PC-3 (cell line): ENCODE measurements around the gene GRIP2. TPM values are rescaled to one million over a fixed set of nuclear protein-coding genes. Genes with fewer than 3 reads are reported as not detected.

Source experiments
- ATAC-seq: fragments of 200-7000 bp; cut with Tn5 transposase; 2 replicates; pipeline ENCODE4 v1.9.1; 2020; ENCODE audit warnings: mild to moderate bottlenecking, moderate library complexity
- BruUV-seq: library from RNA; stranded (reverse); fragments of 400-500 nt; replicated peaks from 2 replicates; lab custom pipeline; 2021; lab: Mats Ljungman, UMichigan
- CTCF ChIA-PET: fragments of 300-600 bp; sonication (Branson Sonifier 250); formaldehyde crosslinking; loops from one replicate; lab custom pipeline; 2022; ENCODE audit warnings: antibody characterized with exemption; lab: Charles Lee
- POLR2A ChIA-PET: fragments of 300-600 bp; sonication (Branson Sonifier 250); formaldehyde crosslinking; loops from one replicate; lab custom pipeline; 2022; ENCODE audit warnings: antibody characterized with exemption; ENCODE audit not compliant: unreplicated experiment; lab: Charles Lee
- DNase-seq: peaks from one replicate; pipeline ENCODE4 v3.0.0-alpha.2; 2015
- H2AFZ ChIP-seq: fragments of 300-600 bp; sonication (generic); 2 replicates; pipeline ENCODE4 v1.6.0; 2016; ENCODE audit warnings: antibody characterized with exemption, low read length
- H3F3A ChIP-seq: fragments of 300-600 bp; sonication (generic); one replicate; pipeline ENCODE4 v1.6.0; 2017; ENCODE audit warnings: antibody characterized with exemption, low read length, control low read depth, mild to moderate bottlenecking; ENCODE audit not compliant: unreplicated experiment
- H3K27ac ChIP-seq: fragments of 300-600 bp; sonication (generic); 2 replicates; pipeline ENCODE4 v1.5.1; 2016; ENCODE audit warnings: mild to moderate bottlenecking, low read length
- H3K27me3 ChIP-seq: fragments of 300-600 bp; sonication (generic); 2 replicates; pipeline ENCODE4 v1.6.1; 2016; ENCODE audit warnings: low read length, mixed read lengths
- H3K36me3 ChIP-seq: fragments of 300-600 bp; sonication (generic); 2 replicates; pipeline ENCODE4 v1.6.1; 2016; ENCODE audit warnings: low read depth, mixed run types, low read length, mixed read lengths
- H3K4me1 ChIP-seq: fragments of 300-600 bp; sonication (generic); 2 replicates; pipeline ENCODE4 v1.5.1; 2016; ENCODE audit warnings: low read length; ENCODE audit not compliant: insufficient read depth
- H3K4me2 ChIP-seq: fragments of 300-600 bp; sonication (generic); 2 replicates; pipeline ENCODE4 v1.6.0; 2016; ENCODE audit warnings: low read length
- H3K4me3 ChIP-seq: fragments of 300-600 bp; sonication (generic); 2 replicates; pipeline ENCODE4 v1.5.1; 2016; ENCODE audit warnings: mild to moderate bottlenecking, low read length, mixed read lengths
- H3K79me2 ChIP-seq: fragments of 300-600 bp; sonication (generic); 2 replicates; pipeline ENCODE4 v1.6.1; 2017; ENCODE audit warnings: low read length, mixed read lengths
- H3K9ac ChIP-seq: fragments of 300-600 bp; sonication (generic); 2 replicates; pipeline ENCODE4 v1.6.0; 2016; ENCODE audit warnings: mild to moderate bottlenecking, low read length
- H3K9me2 ChIP-seq: fragments of 300-600 bp; sonication (generic); replicated peaks from 2 replicates; pipeline ENCODE4 v1.6.1; 2016; ENCODE audit warnings: mixed run types, low read length, mixed read lengths
- H3K9me3 ChIP-seq: fragments of 300-600 bp; sonication (generic); 2 replicates; pipeline ENCODE4 v1.6.1; 2016; ENCODE audit warnings: low read length, mixed read lengths
- H4K20me1 ChIP-seq: fragments of 300-600 bp; sonication (generic); 2 replicates; pipeline ENCODE4 v1.6.1; 2016; ENCODE audit warnings: low read length, mixed read lengths
- EZH2 ChIP-seq: fragments of 300-600 bp; sonication (generic); IDR thresholded peaks from one replicate; pipeline ENCODE4 v1.6.1; 2017; ENCODE audit warnings: antibody characterized with exemption, mild to moderate bottlenecking, low read length; ENCODE audit not compliant: unreplicated experiment
- EZH2phosphoT487 ChIP-seq: fragments of 300-600 bp; sonication (generic); IDR thresholded peaks from 2 replicates; pipeline ENCODE4 v1.6.1; 2018; ENCODE audit warnings: mild to moderate bottlenecking, antibody characterized with exemption, low read length, borderline replicate concordance
- intact Hi-C: fragments of 100-400 bp; cut with micrococcal nuclease; formaldehyde crosslinking; loops from 2 replicates; pipeline ENCODE4 v1.9.0; 2023
- total RNA-seq: library from RNA; depleted of rRNA; stranded (reverse); fragments of >200 nt; gene quantifications from 2 replicates; pipeline ENCODE4 v1.2.3, GENCODE V29; 2014
- TF ChIP-seq, protein P1 (sequence below): fragments of 300-600 bp; sonication (generic); conservative IDR thresholded peaks from 2 replicates; pipeline ENCODE4 v1.5.1; 2017; ENCODE audit warnings: antibody characterized with exemption, low read depth, mild to moderate bottlenecking, low read length

GRIP2 gene
- total RNA-seq, 1 experiment from 2014 or later, result 0.36 TPM

DNA sequence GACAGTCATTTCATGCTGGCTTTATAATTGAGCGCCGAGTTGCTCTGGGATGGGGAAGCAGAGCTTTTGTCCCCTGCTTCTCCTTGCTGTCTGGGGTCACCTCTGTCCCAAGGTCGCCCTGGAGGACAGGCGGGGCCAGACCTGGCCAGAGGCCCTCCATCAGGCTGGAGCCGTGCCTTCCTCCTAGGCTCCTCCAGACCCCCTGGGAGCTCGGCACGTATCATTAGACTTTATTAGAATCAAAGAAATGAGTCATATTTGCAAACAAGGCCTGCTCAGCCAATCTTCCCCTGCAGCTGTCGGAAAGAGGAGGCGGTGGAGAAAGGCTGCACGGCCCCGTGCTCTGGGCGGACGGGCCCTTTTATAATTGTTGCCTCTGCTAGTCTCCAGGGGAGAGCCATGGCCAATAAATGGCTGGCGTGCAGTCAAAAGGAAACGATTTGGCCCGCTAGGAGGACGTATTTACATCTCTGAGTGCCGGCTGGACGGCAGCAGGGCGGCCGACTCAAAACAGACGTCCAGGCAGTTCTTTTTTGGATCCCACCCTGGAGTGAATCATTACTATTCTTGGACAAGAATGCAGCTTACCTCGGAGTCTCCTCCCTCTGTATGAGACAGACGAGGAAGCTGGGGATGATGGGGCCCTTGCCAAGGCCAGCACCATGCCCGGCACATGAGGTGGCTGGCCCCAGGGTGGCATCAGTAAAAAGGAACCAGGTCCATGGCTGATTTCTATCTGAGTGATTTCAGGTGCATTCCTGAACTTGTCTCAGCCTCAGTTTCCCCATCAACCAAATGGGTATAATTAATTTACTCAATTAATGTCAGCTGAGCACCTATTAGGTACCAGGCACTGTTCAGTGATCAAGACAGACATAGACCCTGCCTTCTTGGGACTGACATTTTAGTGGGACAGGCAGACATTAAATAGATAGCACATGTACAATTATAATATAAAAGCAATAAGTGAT, 87.1 kb downstream of the GRIP2 start:
- Histone ChIP-seq H3K4me1 (peaks cover 25% of the 10 kb centered on the region), H3F3A (peaks cover 6% of the 10 kb centered on the region), H3K36me3 (peaks cover 18% of the 10 kb centered on the region; the same call in 1 of the 2 replicates), H3K27me3 (no peaks in the 10 kb centered on the region), H3K27ac (peak overlapping the region; percentile 92), H3K4me3 (peak overlapping the region; percentile 45), H3K79me2 (no peaks in the 10 kb centered on the region), H3K4me2 (peak overlapping the region; percentile 71), H2AFZ (no peak overlapping the region), H3K9me2 (no peaks in the 10 kb centered on the region), H3K9ac (peak overlapping the region; percentile 65), H4K20me1 (no peaks in the 10 kb centered on the region), H3K9me3 (no peaks in the 10 kb centered on the region)
- POLR2A ChIA-PET, result no interaction called here
- ATAC-seq (peak; percentile 86), DNase-seq (peak; percentile 92)
- peak; percentile 82 for TF ChIP-seq EZH2phosphoT487
- TF ChIP-seq EZH2, result no peak
- CTCF ChIA-PET, result interaction anchor here (0.5 to 1.2 kb wide), 5 partner anchors 8 to 250 kb away, joined by 3 to 8 read pairs (median 5); partner anchors contain the start of gene SLC6A6
- intact Hi-C loops, result loop anchor here (1.0 to 2.0 kb wide), 3 partner anchors 21 to 51 kb away; partner anchors contain the start of gene SLC6A6
- BruUV-seq, result no TSS peak

DNA sequence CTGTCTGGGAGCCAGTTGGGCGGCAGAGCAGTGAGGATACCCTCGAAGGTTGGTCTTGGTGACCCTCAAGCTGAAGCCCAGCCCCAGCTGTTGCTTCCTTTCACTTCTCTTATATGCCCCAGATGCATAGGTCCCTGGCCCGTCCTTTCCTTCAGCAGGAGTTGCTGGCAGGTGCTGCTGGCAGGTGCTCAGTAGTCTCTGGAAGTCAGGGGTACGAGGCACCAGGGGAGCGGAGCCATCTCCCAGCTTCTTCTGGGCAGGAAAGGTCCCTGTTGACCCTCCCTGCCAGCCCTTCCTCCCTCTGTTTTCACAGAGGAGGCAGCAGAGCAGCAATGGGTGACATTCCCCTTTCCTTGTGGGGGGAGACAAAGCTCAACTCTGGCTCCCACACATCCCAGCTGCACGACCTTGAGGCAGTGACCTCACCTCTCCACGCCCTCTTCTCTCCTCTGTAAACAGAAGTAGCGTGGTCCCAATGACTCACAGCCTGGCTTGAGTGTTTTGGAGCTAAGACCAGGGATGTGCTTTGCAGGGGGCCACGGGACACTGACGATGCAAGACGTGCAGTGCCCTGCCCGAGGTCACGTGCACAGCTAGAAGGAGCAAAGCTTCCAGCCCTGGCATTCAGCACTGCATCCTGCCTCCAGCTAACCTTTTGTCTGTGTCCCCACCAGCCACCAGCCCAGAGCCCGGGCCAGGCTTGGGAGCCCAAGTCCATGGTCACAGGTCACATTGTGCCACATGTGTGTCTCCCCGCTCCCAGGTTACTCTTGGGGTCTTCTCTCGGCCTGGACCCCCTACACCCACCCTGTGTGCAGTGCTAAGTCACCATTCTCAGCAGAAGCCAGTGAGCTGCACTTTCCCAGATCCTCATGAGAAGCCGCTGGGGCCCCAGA, 88.0 kb downstream of the GRIP2 start:
- intact Hi-C loops, result loop anchor here (1.0 to 2.0 kb wide), 2 partner anchors 20 to 39 kb away; no protein-coding TSS in a partner anchor
- peaks cover 6% of the 10 kb centered on the region for H3F3A ChIP-seq
- POLR2A ChIA-PET, result interaction anchor here (0.6 kb wide), 1 partner anchor 18 kb away, joined by 3 read pairs; no protein-coding TSS in a partner anchor
- H3K9me3 ChIP-seq, result no peaks in the 10 kb centered on the region
- H2AFZ ChIP-seq, result no peak overlapping the region
- TF ChIP-seq EZH2 (no peak), EZH2phosphoT487 (no peak; the same call in 1 of the 2 replicates)
- TF ChIP-seq, protein P1, sequence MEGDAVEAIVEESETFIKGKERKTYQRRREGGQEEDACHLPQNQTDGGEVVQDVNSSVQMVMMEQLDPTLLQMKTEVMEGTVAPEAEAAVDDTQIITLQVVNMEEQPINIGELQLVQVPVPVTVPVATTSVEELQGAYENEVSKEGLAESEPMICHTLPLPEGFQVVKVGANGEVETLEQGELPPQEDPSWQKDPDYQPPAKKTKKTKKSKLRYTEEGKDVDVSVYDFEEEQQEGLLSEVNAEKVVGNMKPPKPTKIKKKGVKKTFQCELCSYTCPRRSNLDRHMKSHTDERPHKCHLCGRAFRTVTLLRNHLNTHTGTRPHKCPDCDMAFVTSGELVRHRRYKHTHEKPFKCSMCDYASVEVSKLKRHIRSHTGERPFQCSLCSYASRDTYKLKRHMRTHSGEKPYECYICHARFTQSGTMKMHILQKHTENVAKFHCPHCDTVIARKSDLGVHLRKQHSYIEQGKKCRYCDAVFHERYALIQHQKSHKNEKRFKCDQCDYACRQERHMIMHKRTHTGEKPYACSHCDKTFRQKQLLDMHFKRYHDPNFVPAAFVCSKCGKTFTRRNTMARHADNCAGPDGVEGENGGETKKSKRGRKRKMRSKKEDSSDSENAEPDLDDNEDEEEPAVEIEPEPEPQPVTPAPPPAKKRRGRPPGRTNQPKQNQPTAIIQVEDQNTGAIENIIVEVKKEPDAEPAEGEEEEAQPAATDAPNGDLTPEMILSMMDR, result no peak
- H3K4me1 ChIP-seq, result peaks cover 25% of the 10 kb centered on the region
- peak overlapping the region; percentile 65 for H3K9ac ChIP-seq
- H3K9me2 ChIP-seq, result no peaks in the 10 kb centered on the region
- peak overlapping the region; percentile 71 for H3K4me2 ChIP-seq
- CTCF ChIA-PET, result interaction anchor here (0.5 to 1.2 kb wide), 5 partner anchors 9 to 249 kb away, joined by 3 to 8 read pairs (median 5); partner anchors contain the start of gene SLC6A6
- H3K36me3 ChIP-seq, result peaks cover 27% of the 10 kb centered on the region
- peak overlapping the region; percentile 92 for H3K27ac ChIP-seq
- H3K4me3 ChIP-seq, result peak overlapping the region; percentile 45
- no peaks in the 10 kb centered on the region for H4K20me1 ChIP-seq
- no peaks in the 10 kb centered on the region for H3K79me2 ChIP-seq
- DNase-seq, result peak; percentile 77
- ATAC-seq, result peak; percentile 62
- no TSS peak for BruUV-seq
- H3K27me3 ChIP-seq, result no peaks in the 10 kb centered on the region
